Uterus (tissue), 4 donors: ENCODE data around the gene ADARB2. TPM values are rescaled to one million over a fixed set of nuclear protein-coding genes. Genes with fewer than 3 reads are reported as not detected.

Experiments
- DNase-seq, 2 donors: peaks; one replicate each; pipeline ENCODE4 v3.0.0-alpha.2; 2019 to 2020
- H3K27ac ChIP-seq, 2 donors: fragments of 200-600 bp; sonication (generic); 1 replicate in 1 of 2; 2 replicates in 1 of 2; pipeline ENCODE4 v1.5.1; 2016 to 2018
- H3K27me3 ChIP-seq, 2 donors: fragments of 200-600 bp; sonication (generic); one replicate each; pipeline ENCODE4 v1.5.1; 2018 to 2019; ENCODE audit warnings: control low read depth in 1 of 2
- H3K36me3 ChIP-seq, 2 donors: fragments of 200-600 bp; sonication (generic); one replicate each; pipeline ENCODE4 v1.5.1; 2019; ENCODE audit warnings: control low read depth in 1 of 2
- H3K4me1 ChIP-seq, 2 donors: fragments of 200-600 bp; sonication (generic); one replicate each; pipeline ENCODE4 v1.5.1; 2018 to 2019; ENCODE audit warnings: control low read depth in 1 of 2
- H3K4me3 ChIP-seq, 2 donors: fragments of 200-600 bp; sonication (generic); 1 replicate in 1 of 2; 2 replicates in 1 of 2; pipeline ENCODE4 v1.5.1; 2018 to 2019; ENCODE audit warnings: mild to moderate bottlenecking in 1 of 2
- H3K9me3 ChIP-seq, 2 donors: fragments of 200-600 bp; sonication (generic); one replicate each; pipeline ENCODE4 v1.5.1; 2019; ENCODE audit warnings: control low read depth in 1 of 2
- CTCF ChIP-seq, 4 experiments: fragments of 200-600 bp in 2 of 4; fragments of 450-650 bp in 2 of 4; sonication (generic) in 2 of 4; IDR thresholded peaks; one replicate each; pipeline ENCODE4 v1.5.1; 2016 to 2019; ENCODE audit warnings: antibody characterized with exemption in 4 of 4, mild to moderate bottlenecking in 2 of 4, moderate library complexity in 1 of 4
- POLR2A ChIP-seq, 2 donors: fragments of 450-650 bp; IDR thresholded peaks; one replicate each; pipeline ENCODE4 v1.6.1; 2016; ENCODE audit warnings: antibody characterized with exemption in 2 of 2, mild to moderate bottlenecking in 1 of 2, moderate library complexity in 1 of 2
- intact Hi-C: fragments of 100-400 bp; cut with DNase I; formaldehyde crosslinking; loops from one replicate; pipeline ENCODE4 v1.15.1; 2023; ENCODE audit warnings: low total_unique reads
- total RNA-seq, 4 donors: library from RNA; depleted of rRNA in 3 of 4; stranded (reverse); fragments of >200 nt in 3 of 4; gene quantifications; one replicate each; pipeline versions ENCODE4 v1.1.0 to v1.2.4, GENCODE V29; 2014 to 2023
- donor health status: DM: yes; HTN: yes; CAD: no.

Gene ADARB2
- total RNA-seq, 4 donors from 2014 or later, result 0.76 to 2.6 (median 2.0) TPM; not detected in 1

- no peak overlapping the region for H3K4me3 ChIP-seq
- TF ChIP-seq POLR2A (IDR thresholded peaks at IDR 0.05), result no peak
- TF ChIP-seq CTCF (IDR thresholded peaks at IDR 0.05), result no peak
- H3K4me1 ChIP-seq, result no peaks in the 10 kb centered on the region
- no peaks in the 10 kb centered on the region for H3K9me3 ChIP-seq
- no peaks in the 10 kb centered on the region for H3K27me3 ChIP-seq
- no peaks in the 10 kb centered on the region for H3K36me3 ChIP-seq
- intact Hi-C loops, result no loop called here
- DNase-seq, result no peak
- H3K27ac ChIP-seq, result no peak overlapping the region
These were observed 342.3 kb downstream of the ADARB2 start for GRCh38 chr10:1395025-1395480.

- H3K36me3 ChIP-seq, result no peaks in the 10 kb centered on the region
- no peak overlapping the region for H3K4me3 ChIP-seq
- TF ChIP-seq POLR2A (IDR thresholded peaks at IDR 0.05) (no peak), CTCF (IDR thresholded peaks at IDR 0.05) (no peak)
- no peaks in the 10 kb centered on the region for H3K27me3 ChIP-seq
- no peaks in the 10 kb centered on the region for H3K4me1 ChIP-seq
- intact Hi-C loops, result no loop called here
- H3K9me3 ChIP-seq, result no peaks in the 10 kb centered on the region
- no peak overlapping the region for H3K27ac ChIP-seq
- no peak for DNase-seq
These were observed 343.0 kb downstream of the ADARB2 start for GRCh38 chr10:1394155-1394912.

- Histone ChIP-seq H3K27ac (no peak overlapping the region), H3K27me3 (no peaks in the 10 kb centered on the region), H3K4me1 (no peaks in the 10 kb centered on the region), H3K4me3 (no peak overlapping the region), H3K36me3 (no peaks in the 10 kb centered on the region), H3K9me3 (no peaks in the 10 kb centered on the region)
- no peak for DNase-seq
- intact Hi-C loops, result no loop called here
- TF ChIP-seq POLR2A (IDR thresholded peaks at IDR 0.05), result no peak
- TF ChIP-seq CTCF (IDR thresholded peaks at IDR 0.05), result no peak
These were observed 343.8 kb downstream of the ADARB2 start for GRCh38 chr10:1393481-1393880.

- no peak overlapping the region for H3K27ac ChIP-seq
- H3K27me3 ChIP-seq, result no peaks in the 10 kb centered on the region
- H3K9me3 ChIP-seq, result no peaks in the 10 kb centered on the region
- H3K4me1 ChIP-seq, result no peaks in the 10 kb centered on the region
- TF ChIP-seq POLR2A (IDR thresholded peaks at IDR 0.05) (no peak), CTCF (IDR thresholded peaks at IDR 0.05) (no peak)
- intact Hi-C loops, result no loop called here
- DNase-seq, result no peak
- no peaks in the 10 kb centered on the region for H3K36me3 ChIP-seq
- H3K4me3 ChIP-seq, result no peak overlapping the region
These were observed 345.2 kb downstream of the ADARB2 start for GRCh38 chr10:1392127-1392526.

- no peak overlapping the region for H3K4me3 ChIP-seq
- intact Hi-C loops, result no loop called here
- H3K4me1 ChIP-seq, result no peaks in the 10 kb centered on the region
- no peaks in the 10 kb centered on the region for H3K9me3 ChIP-seq
- H3K27ac ChIP-seq, result no peak overlapping the region
- TF ChIP-seq POLR2A (IDR thresholded peaks at IDR 0.05) (no peak), CTCF (IDR thresholded peaks at IDR 0.05) (no peak)
- H3K27me3 ChIP-seq, result no peaks in the 10 kb centered on the region
- no peaks in the 10 kb centered on the region for H3K36me3 ChIP-seq
- no peak for DNase-seq
These were observed 347.1 kb downstream of the ADARB2 start for GRCh38 chr10:1390200-1390599.
